BE2C (cell line): ENCODE measurements around the gene ADGRE2.

Experiments used
- DNase-seq: peaks from one replicate; pipeline ENCODE4 v3.0.0-alpha.2; 2020
- H3K27me3 ChIP-seq: fragments of 250-450 bp; sonication (Bioruptor Pico); 2 replicates; pipeline ENCODE4 v1.5.1; 2020; ENCODE audit warnings: mild to moderate bottlenecking
- H3K36me3 ChIP-seq: fragments of 250-450 bp; sonication (Bioruptor Pico); 2 replicates; pipeline ENCODE4 v1.5.1; 2020; ENCODE audit warnings: mild to moderate bottlenecking
- H3K4me1 ChIP-seq: fragments of 250-450 bp; sonication (Bioruptor Pico); 2 replicates; pipeline ENCODE4 v1.5.1; 2020
- H3K4me3 ChIP-seq: 2 replicates; pipeline ENCODE4 v1.5.1; 2011; ENCODE audit warnings: low read depth, low read length
- H3K9me3 ChIP-seq: fragments of 250-450 bp; sonication (Bioruptor Pico); 2 replicates; pipeline ENCODE4 v1.5.1; 2020
- TF ChIP-seq, protein P1 (sequence below): IDR thresholded peaks from 2 replicates; pipeline ENCODE4 v1.5.1; 2012; ENCODE audit warnings: mild to moderate bottlenecking, low read depth, low read length

The ADGRE2 gene

DNA sequence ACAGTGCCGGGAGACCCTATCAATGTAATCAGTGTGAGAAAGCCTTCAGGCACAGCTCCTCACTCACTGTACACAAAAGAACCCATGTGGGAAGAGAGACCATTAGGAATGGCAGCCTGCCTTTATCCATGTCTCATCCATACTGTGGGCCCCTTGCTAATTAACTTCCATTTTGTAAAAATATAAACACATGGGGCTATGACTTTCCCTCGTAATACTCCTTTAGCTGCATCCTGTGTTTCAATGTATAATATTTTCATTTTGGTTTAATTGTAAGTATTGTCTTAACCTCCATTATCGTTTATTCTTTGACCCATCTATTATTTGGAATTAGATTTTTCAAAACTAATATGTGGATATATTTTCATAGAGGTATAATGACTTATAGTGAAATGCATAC is 59.2 kb downstream of the ADGRE2 start:
- Histone ChIP-seq H3K4me1 (no peaks in the 10 kb centered on the region), H3K4me3 (no peak overlapping the region), H3K9me3 (peaks cover 7% of the 10 kb centered on the region), H3K36me3 (peaks cover 14% of the 10 kb centered on the region), H3K27me3 (no peaks in the 10 kb centered on the region)
- DNase-seq: no peak
- TF ChIP-seq, protein P1, sequence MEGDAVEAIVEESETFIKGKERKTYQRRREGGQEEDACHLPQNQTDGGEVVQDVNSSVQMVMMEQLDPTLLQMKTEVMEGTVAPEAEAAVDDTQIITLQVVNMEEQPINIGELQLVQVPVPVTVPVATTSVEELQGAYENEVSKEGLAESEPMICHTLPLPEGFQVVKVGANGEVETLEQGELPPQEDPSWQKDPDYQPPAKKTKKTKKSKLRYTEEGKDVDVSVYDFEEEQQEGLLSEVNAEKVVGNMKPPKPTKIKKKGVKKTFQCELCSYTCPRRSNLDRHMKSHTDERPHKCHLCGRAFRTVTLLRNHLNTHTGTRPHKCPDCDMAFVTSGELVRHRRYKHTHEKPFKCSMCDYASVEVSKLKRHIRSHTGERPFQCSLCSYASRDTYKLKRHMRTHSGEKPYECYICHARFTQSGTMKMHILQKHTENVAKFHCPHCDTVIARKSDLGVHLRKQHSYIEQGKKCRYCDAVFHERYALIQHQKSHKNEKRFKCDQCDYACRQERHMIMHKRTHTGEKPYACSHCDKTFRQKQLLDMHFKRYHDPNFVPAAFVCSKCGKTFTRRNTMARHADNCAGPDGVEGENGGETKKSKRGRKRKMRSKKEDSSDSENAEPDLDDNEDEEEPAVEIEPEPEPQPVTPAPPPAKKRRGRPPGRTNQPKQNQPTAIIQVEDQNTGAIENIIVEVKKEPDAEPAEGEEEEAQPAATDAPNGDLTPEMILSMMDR: no peak

DNA sequence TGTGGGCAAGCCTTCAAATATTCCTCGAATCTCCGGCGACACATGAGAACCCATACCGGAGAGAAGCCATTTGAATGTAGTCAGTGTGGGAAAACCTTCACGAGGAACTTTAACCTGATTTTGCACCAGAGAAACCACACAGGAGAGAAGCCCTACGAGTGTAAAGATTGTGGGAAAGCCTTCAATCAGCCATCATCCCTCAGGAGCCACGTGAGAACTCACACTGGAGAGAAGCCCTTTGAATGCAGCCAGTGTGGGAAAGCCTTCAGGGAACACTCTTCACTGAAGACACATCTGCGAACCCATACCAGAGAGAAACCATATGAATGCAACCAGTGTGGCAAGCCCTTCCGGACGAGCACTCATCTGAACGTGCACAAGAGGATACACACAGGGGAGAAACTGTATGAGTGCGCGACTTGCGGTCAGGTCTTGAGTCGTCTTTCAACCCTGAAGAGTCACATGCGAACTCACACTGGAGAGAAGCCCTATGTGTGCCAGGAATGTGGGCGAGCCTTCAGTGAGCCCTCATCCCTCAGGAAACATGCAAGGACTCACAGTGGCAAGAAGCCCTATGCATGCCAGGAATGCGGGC is 59.7 kb downstream of the ADGRE2 start:
- TF ChIP-seq, protein P1: no peak
- Histone ChIP-seq H3K4me3 (no peak overlapping the region), H3K9me3 (peaks cover 7% of the 10 kb centered on the region), H3K27me3 (no peaks in the 10 kb centered on the region), H3K36me3 (peaks cover 14% of the 10 kb centered on the region), H3K4me1 (no peaks in the 10 kb centered on the region)
- no peak for DNase-seq

DNA sequence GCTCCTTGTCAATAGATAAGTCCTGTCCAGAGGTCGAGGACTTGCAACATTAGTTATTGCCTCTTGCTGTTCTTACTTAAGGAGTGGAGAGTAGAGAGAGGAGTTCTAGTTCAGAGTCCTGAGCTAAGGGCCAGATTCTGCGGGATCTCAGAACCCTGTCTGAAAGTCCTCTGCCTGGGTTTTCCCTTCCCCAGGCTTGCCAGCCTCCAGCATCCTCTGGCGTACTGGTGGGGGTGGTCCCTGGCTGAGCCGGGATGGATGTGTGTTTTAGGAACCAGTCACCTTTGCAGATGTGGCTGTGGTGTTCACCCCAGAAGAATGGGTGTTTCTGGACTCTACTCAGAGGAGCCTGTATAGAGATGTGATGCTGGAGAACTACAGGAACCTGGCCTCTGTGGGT is 62.5 kb downstream of the ADGRE2 start:
- H3K4me1 ChIP-seq: no peaks in the 10 kb centered on the region
- peaks cover 7% of the 10 kb centered on the region for H3K9me3 ChIP-seq
- H3K4me3 ChIP-seq: no peak overlapping the region
- peaks cover 14% of the 10 kb centered on the region for H3K36me3 ChIP-seq
- DNase-seq: no peak
- TF ChIP-seq, protein P1: no peak
- H3K27me3 ChIP-seq: no peaks in the 10 kb centered on the region

DNA sequence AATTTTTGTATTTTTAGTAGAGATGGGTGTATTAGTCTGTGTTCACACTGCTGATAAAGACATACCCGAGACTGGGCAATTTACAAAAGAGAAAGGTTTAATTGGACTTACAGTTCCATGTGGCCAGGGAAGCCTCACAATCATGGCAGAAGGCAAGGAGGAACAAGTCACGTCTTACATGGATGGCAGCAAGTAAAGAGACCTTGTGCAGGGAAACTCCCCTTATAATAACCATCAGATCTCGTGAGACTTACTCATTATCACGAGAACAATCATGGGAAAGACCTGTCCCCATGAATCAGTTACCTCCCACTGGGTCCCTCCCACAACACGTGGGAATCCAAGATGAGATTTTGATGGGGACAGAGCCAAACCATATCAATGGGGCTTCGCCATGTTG is 73.9 kb downstream of the ADGRE2 start:
- Histone ChIP-seq H3K9me3 (no peaks in the 10 kb centered on the region), H3K27me3 (no peaks in the 10 kb centered on the region), H3K4me1 (no peaks in the 10 kb centered on the region), H3K4me3 (no peak overlapping the region), H3K36me3 (peaks cover 12% of the 10 kb centered on the region)
- DNase-seq: no peak
- TF ChIP-seq, protein P1: no peak

DNA sequence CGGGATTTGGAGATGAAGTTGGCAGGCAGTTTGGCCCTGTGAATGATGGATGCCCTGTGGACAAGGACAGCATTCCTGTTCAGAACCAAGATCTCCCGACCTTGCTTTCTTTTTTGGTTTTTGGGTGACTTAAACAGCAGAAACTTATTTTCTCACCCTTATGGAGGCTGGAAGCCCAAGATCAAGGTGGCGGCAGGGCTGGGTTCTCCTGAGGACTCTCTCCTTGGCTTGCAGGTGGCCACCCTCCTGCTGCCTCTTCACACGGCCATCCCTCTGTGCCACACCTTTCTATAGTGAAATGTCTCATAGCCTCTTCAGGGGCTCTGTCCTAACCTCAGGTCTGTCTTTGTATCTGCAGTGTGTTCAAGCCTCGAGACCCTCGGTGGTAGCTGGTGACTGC is 74.5 kb downstream of the ADGRE2 start:
- TF ChIP-seq, protein P1: no peak
- Histone ChIP-seq H3K9me3 (no peaks in the 10 kb centered on the region), H3K4me1 (no peaks in the 10 kb centered on the region), H3K36me3 (peaks cover 12% of the 10 kb centered on the region), H3K4me3 (no peak overlapping the region), H3K27me3 (no peaks in the 10 kb centered on the region)
- no peak for DNase-seq

DNA sequence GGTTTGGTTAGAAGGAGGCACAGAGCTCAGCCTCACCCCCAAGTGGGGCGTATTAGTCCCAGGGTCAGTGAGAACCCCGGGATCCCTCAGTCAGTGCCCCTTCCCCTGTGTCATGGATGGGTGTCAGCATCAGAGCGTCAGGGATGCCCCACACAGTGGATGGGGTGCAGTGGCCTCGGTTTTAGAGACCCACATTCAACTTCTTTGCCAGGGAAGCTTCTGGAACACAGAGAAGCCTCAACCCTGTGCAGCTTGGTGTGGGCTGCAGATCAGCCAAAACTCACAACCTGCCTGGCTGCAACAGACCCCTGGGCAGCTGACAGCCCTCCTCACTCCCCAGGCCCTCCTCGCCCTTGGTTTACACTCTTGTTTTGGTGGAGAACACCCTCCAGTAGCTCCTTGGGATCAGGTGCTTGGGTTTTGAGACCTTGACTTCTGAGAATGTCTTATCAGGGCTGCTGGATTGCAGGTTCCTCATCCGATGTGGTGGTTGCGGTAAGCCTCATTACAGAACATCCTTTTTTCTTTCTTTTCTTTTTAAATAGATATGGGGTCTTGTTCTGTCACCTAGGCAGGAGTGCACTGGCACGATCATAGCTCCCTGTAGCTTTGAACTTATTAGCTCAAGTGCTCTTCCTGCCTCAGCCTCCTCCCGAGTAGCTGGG is 77.5 kb downstream of the ADGRE2 start:
- no peaks in the 10 kb centered on the region for H3K27me3 ChIP-seq
- H3K36me3 ChIP-seq: peaks cover 12% of the 10 kb centered on the region
- TF ChIP-seq, protein P1: no peak
- no peak overlapping the region for H3K4me3 ChIP-seq
- H3K4me1 ChIP-seq: no peaks in the 10 kb centered on the region
- DNase-seq: no peak
- no peaks in the 10 kb centered on the region for H3K9me3 ChIP-seq
